22Rv1 (cell line): ENCODE measurements around the gene KCNQ5.

Experiments
- ZFX ChIP-seq: fragments of 450-650 bp; IDR thresholded peaks from 2 replicates; pipeline ENCODE4 v1.6.1; 2017; ENCODE audit warnings: antibody characterized with exemption, borderline replicate concordance
- TF ChIP-seq, protein P1 (sequence below): fragments of 450-650 bp; IDR thresholded peaks from 2 replicates; pipeline ENCODE4 v1.5.1; 2017; ENCODE audit warnings: mild to moderate bottlenecking

DNA sequence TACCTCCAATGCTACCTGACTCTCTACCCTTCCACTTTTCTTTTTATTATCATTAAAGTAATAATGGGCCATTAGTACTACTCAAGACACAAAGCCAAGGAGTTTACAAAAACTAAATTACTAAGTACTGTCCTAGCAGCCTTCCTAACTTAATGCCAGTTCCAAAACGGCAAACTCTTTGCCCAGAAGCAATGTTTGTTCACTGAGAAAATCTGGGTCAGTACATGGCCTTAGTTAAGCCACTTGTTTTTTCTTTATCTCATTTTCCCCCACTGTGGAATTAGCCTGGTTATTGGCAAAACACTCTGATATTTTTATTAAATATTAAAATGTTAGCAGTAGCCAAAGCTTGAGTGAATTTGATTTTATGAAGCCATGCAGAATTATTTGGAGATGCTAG lies 242.4 kb downstream of the KCNQ5 start:
- TF ChIP-seq, protein P1, sequence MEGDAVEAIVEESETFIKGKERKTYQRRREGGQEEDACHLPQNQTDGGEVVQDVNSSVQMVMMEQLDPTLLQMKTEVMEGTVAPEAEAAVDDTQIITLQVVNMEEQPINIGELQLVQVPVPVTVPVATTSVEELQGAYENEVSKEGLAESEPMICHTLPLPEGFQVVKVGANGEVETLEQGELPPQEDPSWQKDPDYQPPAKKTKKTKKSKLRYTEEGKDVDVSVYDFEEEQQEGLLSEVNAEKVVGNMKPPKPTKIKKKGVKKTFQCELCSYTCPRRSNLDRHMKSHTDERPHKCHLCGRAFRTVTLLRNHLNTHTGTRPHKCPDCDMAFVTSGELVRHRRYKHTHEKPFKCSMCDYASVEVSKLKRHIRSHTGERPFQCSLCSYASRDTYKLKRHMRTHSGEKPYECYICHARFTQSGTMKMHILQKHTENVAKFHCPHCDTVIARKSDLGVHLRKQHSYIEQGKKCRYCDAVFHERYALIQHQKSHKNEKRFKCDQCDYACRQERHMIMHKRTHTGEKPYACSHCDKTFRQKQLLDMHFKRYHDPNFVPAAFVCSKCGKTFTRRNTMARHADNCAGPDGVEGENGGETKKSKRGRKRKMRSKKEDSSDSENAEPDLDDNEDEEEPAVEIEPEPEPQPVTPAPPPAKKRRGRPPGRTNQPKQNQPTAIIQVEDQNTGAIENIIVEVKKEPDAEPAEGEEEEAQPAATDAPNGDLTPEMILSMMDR: no peak
- no peak for TF ChIP-seq ZFX
